ENCODE data around the gene METTL4.

Gene METTL4

DNA sequence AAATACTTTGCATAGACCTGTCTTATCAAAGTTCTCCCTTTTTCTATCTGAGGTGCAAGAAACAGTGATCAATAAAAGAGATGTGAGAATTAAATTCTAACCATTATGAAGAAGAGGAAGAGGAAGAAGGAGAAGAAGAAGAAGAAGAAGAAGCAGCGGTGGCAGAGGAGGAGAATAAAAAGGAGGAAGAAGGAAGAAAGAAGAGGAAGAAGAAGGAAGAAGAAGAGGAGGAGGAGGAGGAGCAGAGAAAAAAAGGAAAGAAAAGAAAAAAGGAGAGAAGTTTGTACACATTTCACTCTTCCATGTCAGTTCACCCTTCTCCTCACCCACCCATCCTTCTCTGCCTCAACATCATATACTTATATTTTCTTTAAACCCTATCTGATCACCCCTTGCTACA lies 68.4 kb downstream of the METTL4 start:
- POLR2A ChIA-PET: no interaction called here
- TF ChIP-seq SP1 (IDR thresholded peaks at IDR 0.05) (no peak), NFRKB (IDR thresholded peaks at IDR 0.05) (no peak), FOXA1 (IDR thresholded peaks at IDR 0.05) (no peak), ARNT (IDR thresholded peaks at IDR 0.05) (no peak), ELF4 (IDR thresholded peaks at IDR 0.05) (no peak), BHLHE40 (IDR thresholded peaks at IDR 0.05; ENCODE audit: borderline replicate concordance) (no peak), L3MBTL2 (conservative IDR thresholded peaks at IDR 0.05) (no peak), SUZ12 (IDR thresholded peaks at IDR 0.05) (no peak), TARDBP (IDR thresholded peaks at IDR 0.05) (no peak), LEF1 (IDR thresholded peaks at IDR 0.05; ENCODE audit: borderline replicate concordance) (no peak), ZNF384 (IDR thresholded peaks at IDR 0.05) (no peak), HDGF (IDR thresholded peaks at IDR 0.05; ENCODE audit: borderline replicate concordance) (no peak), FOXK2 (IDR thresholded peaks at IDR 0.05) (no peak), CTBP1 (IDR thresholded peaks at IDR 0.05; ENCODE audit: borderline replicate concordance) (no peak)
- TF ChIP-seq, protein P1, sequence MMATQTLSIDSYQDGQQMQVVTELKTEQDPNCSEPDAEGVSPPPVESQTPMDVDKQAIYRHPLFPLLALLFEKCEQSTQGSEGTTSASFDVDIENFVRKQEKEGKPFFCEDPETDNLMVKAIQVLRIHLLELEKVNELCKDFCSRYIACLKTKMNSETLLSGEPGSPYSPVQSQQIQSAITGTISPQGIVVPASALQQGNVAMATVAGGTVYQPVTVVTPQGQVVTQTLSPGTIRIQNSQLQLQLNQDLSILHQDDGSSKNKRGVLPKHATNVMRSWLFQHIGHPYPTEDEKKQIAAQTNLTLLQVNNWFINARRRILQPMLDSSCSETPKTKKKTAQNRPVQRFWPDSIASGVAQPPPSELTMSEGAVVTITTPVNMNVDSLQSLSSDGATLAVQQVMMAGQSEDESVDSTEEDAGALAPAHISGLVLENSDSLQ (IDR thresholded peaks at IDR 0.05): no peak
- no peak for DNase-seq (ENCODE audit: extremely low spot score)
- CTCF ChIA-PET: no interaction called here

DNA sequence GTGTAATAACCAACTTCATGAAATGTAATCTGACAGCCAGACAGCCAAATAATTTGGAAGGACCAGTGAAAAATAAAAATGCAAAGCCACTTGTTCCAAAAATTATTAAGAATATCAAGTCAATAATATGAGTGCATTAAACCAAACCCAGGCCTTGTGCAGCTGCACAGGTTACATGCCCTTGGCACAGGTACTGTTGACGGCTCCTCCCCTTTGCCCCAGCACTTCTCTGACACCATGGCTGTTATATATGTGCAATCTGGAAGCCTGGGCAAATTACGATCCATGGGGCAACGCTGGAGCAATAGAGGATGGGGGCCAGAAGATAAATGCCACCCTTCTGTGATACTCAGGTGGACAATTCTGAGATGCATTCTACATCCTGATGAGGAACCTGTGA lies 68.9 kb downstream of the METTL4 start:
- TF ChIP-seq NFRKB (IDR thresholded peaks at IDR 0.05) (no peak), ARNT (IDR thresholded peaks at IDR 0.05) (no peak), LEF1 (IDR thresholded peaks at IDR 0.05; ENCODE audit: borderline replicate concordance) (no peak), HDGF (IDR thresholded peaks at IDR 0.05; ENCODE audit: borderline replicate concordance) (no peak), FOXM1 (IDR thresholded peaks at IDR 0.05; ENCODE audit: borderline replicate concordance) (no peak), TARDBP (IDR thresholded peaks at IDR 0.05) (no peak), BHLHE40 (IDR thresholded peaks at IDR 0.05; ENCODE audit: borderline replicate concordance) (no peak), SUZ12 (IDR thresholded peaks at IDR 0.05) (no peak), CTBP1 (IDR thresholded peaks at IDR 0.05; ENCODE audit: borderline replicate concordance) (no peak), ELF4 (IDR thresholded peaks at IDR 0.05) (no peak), FOXK2 (IDR thresholded peaks at IDR 0.05) (no peak), ZNF384 (IDR thresholded peaks at IDR 0.05) (no peak), L3MBTL2 (conservative IDR thresholded peaks at IDR 0.05) (no peak)
- TF ChIP-seq, protein P1 (IDR thresholded peaks at IDR 0.05): no peak
- no peak for DNase-seq (ENCODE audit: extremely low spot score)
- POLR2A ChIA-PET: no interaction called here
- CTCF ChIA-PET: no interaction called here

DNA sequence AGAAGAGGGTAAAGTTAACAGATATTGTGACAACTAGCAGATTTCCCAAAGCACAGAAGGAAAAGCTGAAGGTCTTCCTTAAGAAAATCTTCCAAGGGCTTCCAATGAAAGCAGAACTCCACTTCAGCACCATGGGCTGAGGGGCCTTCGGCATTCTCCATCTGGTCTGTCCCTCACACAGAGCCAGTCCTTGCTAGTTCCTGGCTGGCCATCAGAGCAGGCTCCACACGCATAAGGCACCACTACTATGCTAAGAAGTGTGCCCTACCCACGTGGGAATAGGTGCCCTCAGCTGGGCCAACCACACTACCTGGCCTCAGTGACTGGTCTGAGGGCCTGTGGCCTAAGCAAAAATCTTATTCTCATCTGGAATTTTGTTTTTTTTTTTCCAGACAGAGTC lies 73.5 kb downstream of the METTL4 start:
- POLR2A ChIA-PET: no interaction called here

DNA sequence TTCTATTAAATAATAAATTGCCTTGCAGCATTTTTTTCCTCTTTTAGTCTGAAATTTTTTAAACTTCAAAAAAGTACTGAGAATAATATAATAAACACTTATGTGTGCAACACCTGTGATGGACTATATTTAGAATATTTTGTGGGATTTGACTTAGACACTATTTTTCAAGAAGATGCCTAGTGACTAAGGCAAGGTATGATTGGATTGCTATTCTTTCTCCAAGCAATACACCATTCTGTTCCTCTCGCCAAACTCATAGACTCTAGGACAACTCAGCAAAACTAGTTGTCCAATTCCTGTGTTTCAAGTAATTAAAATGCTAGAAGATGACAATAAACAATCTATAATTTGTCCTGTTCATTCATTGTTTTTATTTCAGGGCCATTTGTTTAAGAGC lies 75.9 kb downstream of the METTL4 start:
- TF ChIP-seq CTBP1 (IDR thresholded peaks at IDR 0.05; ENCODE audit: borderline replicate concordance) (no peak), NFRKB (IDR thresholded peaks at IDR 0.05) (no peak), BHLHE40 (IDR thresholded peaks at IDR 0.05; ENCODE audit: borderline replicate concordance) (no peak), SUZ12 (IDR thresholded peaks at IDR 0.05) (no peak), ZNF384 (IDR thresholded peaks at IDR 0.05) (no peak), SP1 (IDR thresholded peaks at IDR 0.05) (no peak), L3MBTL2 (conservative IDR thresholded peaks at IDR 0.05) (no peak), ARNT (IDR thresholded peaks at IDR 0.05) (no peak), ELF4 (IDR thresholded peaks at IDR 0.05) (no peak), FOXA1 (IDR thresholded peaks at IDR 0.05) (no peak), TARDBP (IDR thresholded peaks at IDR 0.05) (no peak), FOXM1 (IDR thresholded peaks at IDR 0.05; ENCODE audit: borderline replicate concordance) (no peak), LEF1 (IDR thresholded peaks at IDR 0.05; ENCODE audit: borderline replicate concordance) (no peak)
- TF ChIP-seq, protein P1 (IDR thresholded peaks at IDR 0.05): no peak
- POLR2A ChIA-PET: no interaction called here

More for the DNA sequence above, 73.5 kb downstream of the METTL4 start:
- DNase-seq (ENCODE audit: extremely low spot score): no peak
- TF ChIP-seq, protein P1 (IDR thresholded peaks at IDR 0.05): no peak
- TF ChIP-seq L3MBTL2 (conservative IDR thresholded peaks at IDR 0.05) (no peak), ARNT (IDR thresholded peaks at IDR 0.05) (no peak), LEF1 (IDR thresholded peaks at IDR 0.05; ENCODE audit: borderline replicate concordance) (no peak), ELF4 (IDR thresholded peaks at IDR 0.05) (no peak), SP1 (IDR thresholded peaks at IDR 0.05) (no peak), CTBP1 (IDR thresholded peaks at IDR 0.05; ENCODE audit: borderline replicate concordance) (no peak), FOXK2 (IDR thresholded peaks at IDR 0.05) (no peak), BHLHE40 (IDR thresholded peaks at IDR 0.05; ENCODE audit: borderline replicate concordance) (no peak), ZNF384 (IDR thresholded peaks at IDR 0.05) (no peak), NFRKB (IDR thresholded peaks at IDR 0.05) (no peak), SUZ12 (IDR thresholded peaks at IDR 0.05) (no peak), HDGF (IDR thresholded peaks at IDR 0.05; ENCODE audit: borderline replicate concordance) (no peak), FOXA1 (IDR thresholded peaks at IDR 0.05) (no peak)
- CTCF ChIA-PET: no interaction called here

DNA sequence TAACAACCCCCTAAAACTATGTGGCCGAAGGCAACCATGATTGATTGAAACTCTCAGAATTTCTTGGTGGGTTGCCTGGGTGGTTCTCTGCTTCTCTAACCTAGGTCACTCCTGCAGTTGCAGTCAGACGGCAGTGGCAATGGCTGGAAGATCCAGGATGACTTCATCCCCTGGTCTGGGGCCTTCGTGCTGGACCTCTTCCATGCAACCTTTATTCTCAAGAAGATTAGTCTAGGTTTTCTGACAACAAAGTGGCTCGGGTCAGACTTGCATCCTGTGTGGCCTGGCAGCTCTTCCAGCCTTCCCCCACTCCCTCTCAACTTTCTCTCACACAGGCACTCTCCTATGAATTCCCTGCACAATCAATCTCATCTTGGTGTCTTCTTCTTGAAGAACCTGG lies 76.4 kb downstream of the METTL4 start:
- no peak for DNase-seq (ENCODE audit: extremely low spot score)
- TF ChIP-seq SP1 (IDR thresholded peaks at IDR 0.05): no peak
- no peak for TF ChIP-seq ARNT (IDR thresholded peaks at IDR 0.05)
- no peak for TF ChIP-seq ZNF384 (IDR thresholded peaks at IDR 0.05)
- no peak for TF ChIP-seq HDGF (IDR thresholded peaks at IDR 0.05; ENCODE audit: borderline replicate concordance)
- TF ChIP-seq FOXK2 (IDR thresholded peaks at IDR 0.05): no peak
- TF ChIP-seq NFRKB (IDR thresholded peaks at IDR 0.05): no peak
- TF ChIP-seq ELF4 (IDR thresholded peaks at IDR 0.05): no peak
- TF ChIP-seq CTBP1 (IDR thresholded peaks at IDR 0.05; ENCODE audit: borderline replicate concordance): no peak
- TF ChIP-seq BHLHE40 (IDR thresholded peaks at IDR 0.05; ENCODE audit: borderline replicate concordance): no peak
- no peak for TF ChIP-seq SUZ12 (IDR thresholded peaks at IDR 0.05)
- TF ChIP-seq L3MBTL2 (conservative IDR thresholded peaks at IDR 0.05): no peak
- TF ChIP-seq, protein P1 (IDR thresholded peaks at IDR 0.05): no peak
- no peak for TF ChIP-seq FOXM1 (IDR thresholded peaks at IDR 0.05; ENCODE audit: borderline replicate concordance)
- TF ChIP-seq TARDBP (IDR thresholded peaks at IDR 0.05): no peak
- TF ChIP-seq LEF1 (IDR thresholded peaks at IDR 0.05; ENCODE audit: borderline replicate concordance): no peak
- no peak for TF ChIP-seq FOXA1 (IDR thresholded peaks at IDR 0.05)
- POLR2A ChIA-PET: no interaction called here
- CTCF ChIA-PET: no interaction called here

More for the DNA sequence above, 75.9 kb downstream of the METTL4 start:
- CTCF ChIA-PET: no interaction called here
- DNase-seq (ENCODE audit: extremely low spot score): no peak
